Fibroblast of skin of back (primary cell): ENCODE measurements around the gene MDM4.

ENCODE experiments used
- DNase-seq: peaks from one replicate; pipeline ENCODE4 v3.0.0-alpha.2; 2013

The MDM4 gene

GRCh38 chr1:204580862-204581261 is 64.7 kb downstream of the MDM4 start:
- no peak for DNase-seq

- DNase-seq: no peak
Measured at GRCh38 chr1:204581759-204582158, 65.6 kb downstream of the MDM4 start.

- no peak for DNase-seq
Measured at GRCh38 chr1:204583909-204584632, 67.9 kb downstream of the MDM4 start.

DNA sequence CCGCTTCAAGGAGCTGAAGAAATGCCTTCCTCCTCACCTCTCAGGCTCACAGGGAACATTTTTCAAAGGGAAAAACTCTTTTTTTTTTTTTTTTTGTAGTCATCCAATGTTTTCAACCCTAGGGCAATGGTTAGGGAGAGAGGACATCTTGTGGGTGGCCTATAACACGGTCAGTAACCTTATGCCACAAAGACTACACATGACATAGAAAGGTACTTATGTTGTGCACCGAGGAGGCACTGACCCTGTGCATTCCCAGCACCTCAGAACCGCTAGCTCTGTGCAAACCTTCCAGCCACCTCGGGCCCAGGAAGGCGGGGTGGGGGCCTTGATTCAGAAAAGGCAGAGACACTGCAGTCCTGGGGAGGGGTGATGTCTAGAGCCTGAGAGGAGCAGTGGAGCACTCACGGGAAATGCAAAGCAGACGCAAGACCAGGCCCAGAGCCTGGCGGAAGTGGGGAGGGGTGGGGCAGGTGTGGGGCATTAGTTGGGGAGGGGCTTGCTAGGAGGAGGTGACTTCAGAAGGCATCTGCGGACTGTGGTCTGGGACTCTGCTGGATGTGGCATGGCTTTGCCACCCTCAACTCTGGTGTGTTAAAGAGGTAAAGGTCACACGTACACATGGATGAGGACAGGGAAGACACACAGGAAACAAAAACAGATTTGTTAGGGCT is 68.6 kb downstream of the MDM4 start:
- no peak for DNase-seq

GRCh38 chr1:204587621-204588020 is 71.4 kb downstream of the MDM4 start:
- no peak for DNase-seq

- no peak for DNase-seq
Measured at GRCh38 chr1:204588826-204589225, 72.6 kb downstream of the MDM4 start.

GRCh38 chr1:204589409-204590038 is 73.3 kb downstream of the MDM4 start:
- peak; percentile 65 for DNase-seq

GRCh38 chr1:204591473-204592090 is 75.4 kb downstream of the MDM4 start:
- peak; percentile 84 for DNase-seq

DNA sequence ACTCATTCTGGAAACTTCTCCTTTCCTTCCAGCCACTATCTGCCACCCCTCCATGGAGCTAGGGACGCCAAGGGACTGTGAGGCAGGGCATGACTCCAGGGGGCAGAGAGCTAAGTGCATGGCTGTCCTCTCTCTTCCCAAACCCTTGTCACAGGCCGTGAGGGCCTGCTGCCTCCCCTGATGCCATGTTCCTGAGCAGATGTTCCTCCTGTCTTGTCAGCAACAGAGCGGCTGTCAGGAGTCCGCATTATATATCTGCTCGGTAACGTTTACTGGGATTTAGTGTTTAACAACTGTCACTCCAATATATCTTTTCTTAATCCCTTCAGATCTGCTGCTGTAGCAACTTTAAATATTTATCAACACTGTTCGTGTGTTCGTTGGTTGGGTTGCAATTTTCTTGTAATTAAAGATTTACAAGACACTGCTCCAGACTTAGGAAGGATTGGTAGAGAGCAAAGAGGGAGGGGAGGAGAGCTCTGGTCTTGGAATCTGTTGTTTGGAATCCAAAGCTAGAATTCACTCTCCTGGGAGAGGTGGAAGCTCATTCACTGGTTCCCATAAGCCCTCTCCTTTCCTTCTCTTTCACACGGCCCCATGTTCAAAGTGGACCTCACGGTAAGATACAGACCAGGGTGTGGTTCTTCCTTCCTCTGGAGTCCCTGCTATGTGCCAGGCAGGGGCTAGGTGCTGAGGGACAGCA is 76.2 kb downstream of the MDM4 start:
- peak; percentile 8 for DNase-seq

GRCh38 chr1:204598319-204598969 is 82.2 kb downstream of the MDM4 start:
- no peak for DNase-seq

DNA sequence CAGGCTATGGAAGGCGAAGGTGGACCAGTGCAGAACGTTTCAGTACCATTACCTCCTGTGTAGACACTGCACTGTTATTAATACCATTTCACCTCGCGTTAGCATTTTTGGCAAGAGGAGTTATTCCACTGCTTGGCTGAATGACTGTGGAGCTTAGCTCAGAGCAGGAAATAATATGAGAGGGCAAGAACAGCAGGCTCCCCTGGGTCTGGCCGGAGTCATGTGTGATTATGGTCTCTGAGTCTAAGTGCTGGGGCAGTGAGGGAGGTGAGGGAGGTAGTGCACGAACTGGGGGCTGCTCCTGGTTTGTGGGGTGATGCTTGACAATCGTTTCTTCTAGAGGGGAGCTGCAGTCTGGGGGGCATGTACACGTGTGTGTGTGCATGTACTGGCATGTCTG is 82.9 kb downstream of the MDM4 start:
- no peak for DNase-seq

- DNase-seq: no peak
Measured at GRCh38 chr1:204599596-204599995, 83.4 kb downstream of the MDM4 start.

GRCh38 chr1:204600203-204600602 is 84.0 kb downstream of the MDM4 start:
- no peak for DNase-seq

DNA sequence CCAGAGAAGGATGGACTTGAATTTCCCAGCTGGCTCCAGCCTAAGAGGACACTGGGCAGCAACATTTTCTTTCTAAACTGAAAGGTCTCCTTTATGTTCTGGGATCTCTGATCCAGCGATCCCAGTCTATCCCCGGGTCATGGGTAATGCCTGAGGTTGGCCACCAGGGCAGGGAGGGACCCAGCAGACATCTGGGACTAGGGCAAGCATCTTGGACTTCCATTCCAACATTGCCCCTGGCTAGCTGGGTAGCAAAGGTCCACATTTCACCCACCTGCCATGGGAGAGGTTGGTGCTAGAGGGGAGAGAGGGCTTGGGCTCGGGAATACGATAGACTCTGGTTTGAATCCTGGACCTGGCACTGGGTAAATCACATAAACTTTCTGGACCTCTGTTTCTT is 84.8 kb downstream of the MDM4 start:
- no peak for DNase-seq

DNA sequence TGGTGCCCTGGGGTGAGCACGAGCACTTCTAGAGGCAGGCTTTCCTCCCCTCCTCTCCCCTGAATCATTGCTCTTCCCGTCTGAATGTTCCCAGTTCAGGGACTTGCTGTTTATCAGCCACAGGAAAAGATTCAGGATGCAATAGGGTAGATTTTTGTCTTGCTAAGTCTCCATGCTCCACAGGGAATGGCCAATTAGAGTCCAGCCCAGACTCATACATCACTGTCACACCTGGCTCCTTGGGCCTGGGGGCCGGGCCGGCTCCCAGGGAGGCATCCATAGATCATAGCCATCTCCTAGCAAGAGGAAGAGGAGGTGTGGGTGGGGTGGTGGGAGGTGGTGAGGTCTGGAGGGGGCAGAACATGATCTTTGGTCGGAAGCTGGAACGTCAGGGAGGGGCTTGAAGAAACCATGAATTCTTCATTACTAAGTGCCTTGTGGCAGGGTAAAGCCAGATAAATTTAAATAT is 85.9 kb downstream of the MDM4 start:
- DNase-seq: no peak

GRCh38 chr1:204602871-204603542 is 86.8 kb downstream of the MDM4 start:
- no peak for DNase-seq

DNA sequence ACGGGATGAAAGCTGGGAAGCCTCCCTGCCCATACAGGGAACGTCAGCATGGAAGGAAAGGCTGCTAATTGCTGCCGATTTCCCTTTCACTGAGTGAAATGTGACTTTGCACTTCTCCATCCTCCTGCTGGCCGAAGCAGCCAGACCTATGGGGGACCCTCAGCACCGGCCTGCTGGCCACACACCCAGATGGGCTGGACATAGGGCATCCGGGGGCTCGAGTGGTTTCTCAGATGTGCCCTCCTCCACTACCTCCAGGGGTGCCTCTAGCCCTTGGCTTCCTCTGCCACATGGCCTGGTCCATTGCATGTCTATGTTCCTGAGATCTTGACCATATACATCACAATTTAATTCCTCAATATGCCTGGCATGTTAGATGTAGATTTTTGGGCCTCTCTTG is 89.6 kb downstream of the MDM4 start:
- no peak for DNase-seq
